ENCODE results near the gene APOBEC3A.
"Not testable (repeated sequence)": the region's sequence is repeated elsewhere in the genome, so short reads cannot be mapped to it uniquely, and the experiment has no call there.

The APOBEC3A gene

GRCh38 chr22:38959590-38959989, 2.2 kb downstream of the APOBEC3A start:
- no peak for DNase-seq (ENCODE audit: low spot score)

DNA sequence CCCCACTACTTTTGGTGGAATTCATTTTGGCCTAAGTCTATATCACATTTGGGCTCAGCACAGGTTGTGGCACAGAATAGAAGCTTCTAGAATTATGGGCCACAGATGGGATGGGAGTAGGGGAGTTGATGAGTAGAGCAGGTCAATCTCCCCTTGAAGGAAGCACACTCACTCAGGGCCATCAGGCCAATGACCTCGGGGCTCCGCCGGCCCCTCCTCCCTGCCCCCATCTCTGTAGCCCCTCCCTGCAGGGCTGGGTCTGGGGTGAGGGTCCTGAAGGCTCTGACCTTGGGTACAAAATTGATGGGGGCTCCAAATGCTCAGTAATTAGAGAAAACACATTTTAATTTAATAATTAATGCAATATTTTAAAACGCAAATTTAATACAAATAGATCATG, 3.3 kb downstream of the APOBEC3A start:
- not testable (repeated sequence) for DNase-seq (ENCODE audit: low spot score)

DNA sequence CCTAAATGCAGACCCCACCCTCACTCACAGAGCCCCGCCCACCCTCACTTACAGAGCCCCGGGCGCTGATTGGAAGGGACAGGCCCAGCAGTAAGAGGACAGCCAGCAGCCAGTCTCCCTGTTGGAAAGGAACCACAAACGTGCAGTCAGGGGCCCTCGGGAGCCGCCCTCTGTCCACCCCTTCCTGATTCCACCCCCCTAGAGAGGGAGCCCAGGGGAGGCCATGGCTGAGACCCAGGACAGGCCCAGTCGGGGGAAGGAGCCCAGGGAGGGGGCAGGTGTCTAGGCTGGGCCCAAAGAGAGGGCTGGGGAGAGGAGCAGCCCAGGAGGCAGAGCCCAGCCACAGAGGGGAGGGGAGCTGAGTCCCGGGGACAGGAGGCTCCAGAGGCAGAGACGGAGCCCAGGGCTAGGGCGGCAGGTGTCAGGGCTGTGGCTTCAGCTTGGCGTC, 5.9 kb downstream of the APOBEC3A start:
- not testable (repeated sequence) for DNase-seq (ENCODE audit: low spot score)

GRCh38 chr22:38963872-38964271, 6.5 kb downstream of the APOBEC3A start:
- no peak for DNase-seq (ENCODE audit: low spot score)

- no peak for DNase-seq (ENCODE audit: low spot score)
These were observed 6.9 kb downstream of the APOBEC3A start for GRCh38 chr22:38964306-38964705.

- DNase-seq (ENCODE audit: low spot score) = no peak
These were observed 7.6 kb downstream of the APOBEC3A start for GRCh38 chr22:38964989-38965388.

GRCh38 chr22:38965614-38966379, 8.4 kb downstream of the APOBEC3A start:
- DNase-seq (ENCODE audit: low spot score) = no peak

DNA sequence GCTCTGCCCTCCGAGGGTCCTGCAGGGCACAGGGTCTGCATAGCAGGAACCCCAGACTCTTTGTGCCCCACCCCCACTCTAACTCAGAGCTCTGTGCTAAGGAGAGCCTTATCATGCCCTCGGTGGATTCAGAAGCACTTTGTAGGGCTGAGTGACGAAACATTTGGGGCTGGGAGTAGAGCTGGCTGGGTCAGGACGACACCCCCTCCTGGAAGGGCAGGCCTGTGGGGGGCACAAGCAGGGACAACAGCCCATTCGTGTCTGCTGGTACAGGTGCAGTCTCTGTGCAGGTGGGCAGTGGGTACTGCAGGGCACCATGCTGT, 8.9 kb downstream of the APOBEC3A start:
- no peak for DNase-seq (ENCODE audit: low spot score)

- DNase-seq (ENCODE audit: low spot score) = no peak
These were observed 9.5 kb downstream of the APOBEC3A start for GRCh38 chr22:38966942-38967341.

DNA sequence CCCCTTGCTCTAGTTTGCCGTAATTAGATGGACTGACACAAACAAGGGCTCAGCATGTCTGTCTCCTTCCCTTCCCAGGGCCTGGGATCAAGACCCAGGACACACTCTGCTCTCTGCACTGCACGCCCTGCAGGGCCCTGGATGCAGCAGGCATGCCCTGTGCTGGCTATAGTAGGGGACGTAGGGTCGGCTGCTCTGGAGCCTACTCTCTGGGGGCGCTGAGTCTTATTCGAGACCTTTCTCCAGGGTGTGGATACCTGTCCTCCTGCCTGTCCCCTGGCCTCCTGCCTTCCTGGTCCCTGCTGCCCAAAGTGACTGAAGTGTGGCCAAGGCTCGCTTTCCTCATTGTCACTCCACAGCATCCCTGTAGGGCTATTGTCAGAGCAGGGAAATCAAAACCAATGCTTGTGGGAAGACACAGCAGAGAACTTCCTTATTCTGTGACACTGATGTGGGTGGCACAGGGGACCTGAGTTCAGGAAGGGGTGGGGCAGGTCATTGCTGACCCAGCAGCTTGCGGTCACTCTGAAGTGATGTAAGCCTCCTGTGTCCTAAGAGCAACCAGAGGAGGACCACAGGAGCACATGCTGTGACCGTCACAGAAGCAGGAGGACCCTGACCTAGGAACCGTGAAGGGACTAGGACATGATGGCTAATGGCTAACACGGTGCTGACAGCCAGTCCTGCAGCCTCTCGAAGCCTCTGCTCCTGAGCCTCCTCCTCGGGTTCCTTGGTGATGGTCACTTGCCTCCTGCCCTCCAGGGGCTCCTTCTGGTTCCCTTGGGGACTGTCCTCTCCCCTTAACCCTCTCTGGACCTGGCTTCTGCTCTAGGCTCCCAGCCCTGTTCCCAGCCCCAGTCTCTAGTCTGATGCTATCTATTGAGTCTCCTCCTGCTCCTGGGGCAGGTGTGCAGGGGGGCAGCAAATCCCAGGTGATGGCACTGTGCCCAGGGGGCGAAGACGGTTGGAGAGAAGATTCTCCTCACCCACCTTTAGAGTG, 10.3 kb downstream of the APOBEC3A start:
- DNase-seq (ENCODE audit: low spot score) = no peak

GRCh38 chr22:38968801-38969200, 11.4 kb downstream of the APOBEC3A start:
- DNase-seq (ENCODE audit: low spot score) = no peak

GRCh38 chr22:38970551-38970950, 13.1 kb downstream of the APOBEC3A start:
- no peak for DNase-seq (ENCODE audit: low spot score)

GRCh38 chr22:38971202-38971601, 13.8 kb downstream of the APOBEC3A start:
- DNase-seq (ENCODE audit: low spot score) = no peak

GRCh38 chr22:38971791-38972190, 14.4 kb downstream of the APOBEC3A start:
- no peak for DNase-seq (ENCODE audit: low spot score)

GRCh38 chr22:38972558-38972957, 15.1 kb downstream of the APOBEC3A start:
- DNase-seq (ENCODE audit: low spot score) = no peak

GRCh38 chr22:38973289-38974169, 16.1 kb downstream of the APOBEC3A start:
- DNase-seq (ENCODE audit: low spot score) = peak; percentile 65

- DNase-seq (ENCODE audit: low spot score) = no peak
These were observed 16.9 kb downstream of the APOBEC3A start for GRCh38 chr22:38974170-38974825.

DNA sequence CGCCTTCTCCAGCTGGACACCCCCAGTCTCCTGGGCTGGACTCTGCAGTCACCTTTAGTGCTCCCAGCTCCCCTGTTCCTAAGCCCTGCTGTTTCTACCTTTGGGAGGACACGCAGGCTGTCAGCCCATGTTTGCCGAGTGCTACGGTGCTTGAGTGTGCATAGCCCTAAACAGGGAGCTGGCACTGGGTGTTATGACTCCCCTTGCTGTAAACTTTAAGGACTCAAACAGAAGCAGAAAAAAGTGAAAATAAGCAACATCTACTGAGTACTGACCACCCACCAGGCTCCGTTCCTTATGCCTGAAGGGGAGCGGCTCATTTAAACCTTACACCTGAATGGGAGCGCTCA, 17.4 kb downstream of the APOBEC3A start:
- no peak for DNase-seq (ENCODE audit: low spot score)

GRCh38 chr22:38977289-38977688, 19.9 kb downstream of the APOBEC3A start:
- DNase-seq (ENCODE audit: low spot score) = not testable (repeated sequence)

GRCh38 chr22:38980587-38980986, 23.2 kb downstream of the APOBEC3A start:
- not testable (repeated sequence) for DNase-seq (ENCODE audit: low spot score)
